GM21717 (cell line): ENCODE measurements around the gene HOXD9.

Source experiments
- ATAC-seq: cut with Tn5 transposase; IDR thresholded peaks from one replicate; pipeline ENCODE4 v1.9.1; 2021; ENCODE audit warnings: mild to moderate bottlenecking, moderate library complexity; ENCODE audit not compliant: unreplicated experiment

HOXD9 gene

GRCh38 chr2:176137252-176137580 is 14.7 kb downstream of the HOXD9 start:
- no peak for ATAC-seq

DNA sequence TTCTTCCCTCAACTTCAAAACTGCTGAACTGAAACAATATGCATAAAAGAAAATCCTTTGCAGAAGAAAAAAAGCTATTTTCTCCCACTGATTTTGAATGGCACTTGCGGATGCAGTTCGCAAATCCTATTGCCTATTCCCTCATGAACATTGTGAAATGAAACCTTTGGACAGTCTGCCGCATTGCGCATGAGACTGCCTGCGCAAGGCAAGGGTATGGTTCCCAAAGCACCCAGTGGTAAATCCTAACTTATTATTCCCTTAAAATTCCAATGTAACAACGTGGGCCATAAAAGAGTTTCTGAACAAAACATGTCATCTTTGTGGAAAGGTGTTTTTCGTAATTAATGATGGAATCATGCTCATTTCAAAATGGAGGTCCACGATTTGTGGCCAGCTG is 15.4 kb downstream of the HOXD9 start:
- no peak for ATAC-seq

DNA sequence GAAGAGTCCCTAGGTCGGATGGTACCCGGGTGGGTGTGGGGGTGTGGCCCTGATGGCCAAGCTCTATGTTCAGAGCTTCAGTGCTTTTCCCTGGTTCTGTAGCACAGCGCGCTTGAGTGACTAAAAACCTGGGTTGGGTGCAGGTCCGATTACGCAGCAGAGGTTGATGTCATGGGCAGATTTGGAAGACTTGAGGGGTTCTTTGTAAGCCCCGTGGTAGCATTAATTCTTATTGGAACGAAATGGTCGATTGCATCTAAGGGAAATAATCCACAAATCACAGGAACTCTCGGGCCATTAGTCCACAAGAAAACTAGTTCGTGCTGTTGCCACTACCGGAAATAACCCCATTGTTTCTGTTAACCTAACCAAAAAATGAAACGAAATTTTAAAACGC is 16.0 kb downstream of the HOXD9 start:
- ATAC-seq: no peak

GRCh38 chr2:176138923-176139660 is 16.6 kb downstream of the HOXD9 start:
- ATAC-seq: no peak

GRCh38 chr2:176139661-176140512 is 17.4 kb downstream of the HOXD9 start:
- no peak for ATAC-seq

GRCh38 chr2:176140513-176141317 is 18.2 kb downstream of the HOXD9 start:
- peak; percentile 96 for ATAC-seq

- ATAC-seq: no peak
Measured at GRCh38 chr2:176142281-176142680, 19.8 kb downstream of the HOXD9 start.

GRCh38 chr2:176145085-176145969 is 22.8 kb downstream of the HOXD9 start:
- ATAC-seq: no peak

DNA sequence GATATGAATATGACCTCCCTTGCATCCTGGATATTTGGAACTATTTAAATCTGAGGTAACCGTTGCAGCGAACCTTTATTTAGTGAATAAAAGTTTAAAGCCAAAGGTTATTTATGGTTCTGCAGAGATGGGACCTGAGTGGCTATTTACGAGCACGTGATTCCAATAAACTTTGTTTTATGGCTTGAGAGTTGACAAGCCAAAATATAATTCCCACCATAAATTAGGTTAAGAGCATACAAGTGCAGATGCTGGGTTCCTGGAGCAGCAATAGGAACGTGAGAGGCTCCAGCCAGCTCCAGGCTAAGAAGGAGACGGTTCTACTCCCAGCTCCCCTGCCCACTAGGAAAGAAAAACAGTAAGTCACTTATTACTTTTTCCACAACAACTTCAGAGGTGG is 23.6 kb downstream of the HOXD9 start:
- no peak for ATAC-seq

DNA sequence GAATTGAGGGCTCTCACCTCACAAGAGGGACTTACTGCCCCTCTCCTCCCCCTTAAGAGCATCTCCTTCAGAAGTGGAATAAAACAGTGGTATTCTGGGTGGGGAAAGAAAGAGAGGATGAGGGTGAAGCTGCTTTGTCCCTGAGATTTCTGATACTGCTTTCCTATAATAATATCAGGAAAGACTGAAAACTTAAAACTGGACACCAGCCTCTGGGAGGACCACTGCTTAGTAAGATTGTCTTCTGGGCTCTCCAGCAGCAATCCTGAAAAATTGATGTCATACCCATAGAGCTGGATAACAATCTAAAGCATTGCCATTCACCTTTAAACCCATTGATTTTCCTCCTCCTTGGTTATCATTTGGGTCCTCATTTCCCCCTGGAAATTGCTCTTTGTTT is 24.1 kb downstream of the HOXD9 start:
- ATAC-seq: no peak

- no peak for ATAC-seq
Measured at GRCh38 chr2:176147210-176147799, 24.8 kb downstream of the HOXD9 start.

DNA sequence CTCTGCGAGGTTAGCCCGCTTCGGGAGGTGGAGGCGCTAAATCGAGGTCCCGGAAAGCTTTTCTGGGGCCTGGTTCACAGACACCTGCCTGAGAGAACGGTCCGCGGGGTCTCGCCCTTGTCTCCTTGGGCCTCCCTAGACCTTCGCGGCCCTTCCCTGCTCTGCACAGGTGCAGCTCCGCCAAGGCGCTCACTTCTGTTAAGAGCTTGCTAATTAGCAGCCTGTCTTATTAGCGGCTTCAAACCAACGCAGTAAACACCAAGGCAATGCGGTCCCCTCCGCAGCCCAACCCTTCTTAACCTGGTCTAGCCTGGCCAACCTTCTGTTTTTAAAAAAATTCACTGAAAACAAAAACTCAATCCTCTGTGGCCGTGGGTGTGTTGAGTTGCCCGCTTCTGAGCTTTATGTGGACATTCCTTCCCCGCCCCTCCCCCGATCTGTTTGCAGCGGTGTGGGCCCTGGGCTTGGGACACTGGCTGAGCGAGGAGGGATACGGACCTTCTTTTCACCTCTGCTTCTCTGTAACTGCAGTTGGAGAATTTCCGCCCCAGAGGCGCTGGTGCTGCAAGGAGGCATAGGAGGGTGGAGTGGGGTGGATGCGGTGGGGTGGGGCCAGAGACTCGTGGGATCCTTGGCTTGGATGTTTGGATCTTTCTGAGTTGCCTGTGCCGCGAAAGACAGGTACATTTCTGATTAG is 25.4 kb downstream of the HOXD9 start:
- no peak for ATAC-seq

GRCh38 chr2:176148751-176149421 is 26.4 kb downstream of the HOXD9 start:
- ATAC-seq: no peak

DNA sequence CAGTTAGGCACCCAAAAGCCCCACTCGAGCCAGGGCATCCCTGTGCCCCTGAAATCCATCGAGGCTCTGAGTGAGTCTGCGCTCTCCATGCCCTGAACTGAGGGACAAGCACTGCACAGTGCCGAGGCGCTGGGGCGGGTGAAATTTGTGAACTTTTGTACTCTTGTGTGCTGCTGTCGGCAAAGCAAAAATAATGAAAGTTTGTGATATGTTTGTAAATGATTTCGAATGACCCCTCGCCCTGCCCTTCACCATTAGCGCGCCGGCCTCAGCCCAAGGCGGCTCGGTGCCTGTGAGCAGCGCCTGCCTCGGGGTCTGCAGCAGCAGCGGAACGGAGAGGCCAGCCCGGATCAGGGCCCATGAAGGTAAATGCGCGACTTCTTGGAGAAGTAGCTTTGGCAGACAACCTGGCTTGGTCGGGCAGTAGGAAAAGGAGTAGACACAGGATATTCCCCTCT is 27.0 kb downstream of the HOXD9 start:
- ATAC-seq: no peak

DNA sequence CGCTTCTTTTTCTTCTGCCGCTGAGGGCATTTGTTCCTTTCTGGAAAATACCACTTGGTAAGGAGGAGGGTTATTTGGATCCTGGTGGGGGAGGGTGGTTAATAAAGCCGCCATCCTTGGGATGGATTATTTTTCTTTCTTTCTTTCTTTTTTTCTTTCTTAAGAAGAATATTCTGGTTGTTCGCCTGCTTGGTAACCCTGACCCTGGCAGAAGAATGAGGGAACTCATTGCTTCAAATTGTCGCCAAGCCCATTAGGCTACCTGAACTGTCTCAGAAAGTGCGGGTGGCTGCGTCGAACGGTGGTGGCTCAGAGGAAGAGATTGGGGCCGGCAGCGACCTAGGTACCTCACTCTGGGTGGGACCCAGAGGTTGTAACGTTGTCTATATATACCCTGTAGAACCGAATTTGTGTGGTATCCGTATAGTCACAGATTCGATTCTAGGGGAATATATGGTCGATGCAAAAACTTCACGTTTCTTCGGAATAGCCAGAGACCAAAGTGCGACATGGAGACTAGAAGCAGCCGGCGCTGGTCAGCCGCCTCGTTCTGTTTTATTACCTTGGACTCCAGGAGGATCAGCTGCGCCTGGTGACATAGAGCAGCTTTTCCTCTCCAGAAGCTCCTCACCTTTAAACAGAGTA is 27.5 kb downstream of the HOXD9 start:
- ATAC-seq: no peak

DNA sequence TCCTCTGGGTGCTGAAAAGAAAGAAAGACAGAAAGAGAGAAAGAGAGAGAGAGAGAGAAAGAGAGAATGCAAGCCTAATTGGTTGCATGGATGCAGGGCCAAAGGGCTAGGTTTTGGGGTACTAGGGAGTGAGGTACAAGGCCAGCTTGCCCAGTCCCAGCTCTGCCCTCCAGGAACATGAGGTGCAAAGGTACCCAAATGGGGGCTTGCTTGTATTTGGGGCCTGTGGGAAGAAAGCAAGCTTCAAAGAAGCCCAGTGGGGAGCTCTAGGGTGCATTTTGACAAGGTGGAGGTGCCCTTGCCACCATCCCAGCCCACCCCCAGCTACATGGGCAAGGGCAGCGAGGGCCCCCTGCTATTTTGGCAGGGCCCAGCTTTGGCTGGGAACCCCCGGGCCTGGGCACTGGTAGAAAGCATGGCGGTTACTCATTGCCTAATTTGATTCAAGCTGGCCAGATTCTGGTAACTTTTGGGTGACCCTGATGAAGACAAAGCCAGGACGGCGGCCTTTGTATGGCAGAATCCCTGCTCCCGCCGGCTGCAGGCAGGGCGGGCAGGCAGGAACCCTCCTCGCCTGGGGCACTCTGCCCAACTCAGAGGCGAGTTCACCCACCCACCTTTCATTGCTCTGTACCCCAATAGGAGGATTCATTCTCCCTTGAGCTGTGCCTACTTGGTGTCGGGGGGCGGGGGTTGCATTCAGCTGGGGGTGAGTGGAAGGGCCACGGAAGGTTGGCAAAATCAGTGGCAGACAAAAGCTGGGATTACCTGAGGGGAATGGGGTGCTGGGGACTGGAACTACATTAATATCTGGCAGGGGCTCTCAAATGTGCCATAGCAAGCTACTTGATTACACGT is 28.3 kb downstream of the HOXD9 start:
- no peak for ATAC-seq

- no peak for ATAC-seq
Measured at GRCh38 chr2:176151442-176152287, 29.1 kb downstream of the HOXD9 start, which contains the start of gene HOXD4. Gene HOXD4 (plus strand): TSS chr2:176151550. CDS start chr2:176151634, 84 bp downstream.
